DOHH2 (cell line): ENCODE measurements around the gene SUN3.

Experiments used
- H3F3A ChIP-seq: fragments of 200-600 bp; sonication (generic), shearing (Covaris generic); 2 replicates; pipeline ENCODE4 v1.6.0; 2016; ENCODE audit warnings: antibody characterized with exemption, mild to moderate bottlenecking; ENCODE audit not compliant: control insufficient read depth, insufficient read depth
- H3K27ac ChIP-seq: fragments of 200-600 bp; sonication (generic); 2 replicates; pipeline ENCODE4 v1.5.1; 2014; ENCODE audit warnings: low read depth, mild to moderate bottlenecking, low read length, moderate library complexity
- H3K27me3 ChIP-seq: fragments of 200-600 bp; sonication (generic); 2 replicates; pipeline ENCODE4 v1.6.1; 2014; ENCODE audit warnings: mild to moderate bottlenecking, low read length, mixed read lengths; ENCODE audit not compliant: control insufficient read depth
- H3K36me3 ChIP-seq: fragments of 200-600 bp; sonication (generic); 2 replicates; pipeline ENCODE4 v1.6.1; 2014; ENCODE audit warnings: mild to moderate bottlenecking, low read length, moderate library complexity, mixed read lengths; ENCODE audit not compliant: control insufficient read depth
- H3K4me1 ChIP-seq: fragments of 200-600 bp; sonication (generic); 2 replicates; pipeline ENCODE4 v1.6.1; 2014; ENCODE audit warnings: mild to moderate bottlenecking, low read length, mixed read lengths; ENCODE audit not compliant: control insufficient read depth
- H3K4me2 ChIP-seq: fragments of 200-600 bp; sonication (generic); 2 replicates; pipeline ENCODE4 v1.6.0; 2014; ENCODE audit warnings: mild to moderate bottlenecking, low read length, moderate library complexity
- H3K4me3 ChIP-seq: fragments of 200-600 bp; sonication (generic); 2 replicates; pipeline ENCODE4 v1.5.1; 2014; ENCODE audit warnings: mild to moderate bottlenecking, low read length, mixed read lengths
- H3K79me2 ChIP-seq: fragments of 200-600 bp; sonication (generic); 2 replicates; pipeline ENCODE4 v1.6.1; 2014; ENCODE audit warnings: mild to moderate bottlenecking, low read length, mixed read lengths; ENCODE audit not compliant: control insufficient read depth
- H3K9me2 ChIP-seq: fragments of 200-600 bp; sonication (generic); replicated peaks from 2 replicates; pipeline ENCODE4 v1.6.1; 2014; ENCODE audit warnings: mild to moderate bottlenecking, low read length, mixed read lengths; ENCODE audit not compliant: control insufficient read depth
- H3K9me3 ChIP-seq: fragments of 200-600 bp; sonication (generic); 2 replicates; pipeline ENCODE4 v1.6.1; 2014; ENCODE audit warnings: antibody characterized with exemption, low read length, mixed read lengths; ENCODE audit not compliant: control insufficient read depth, insufficient read depth
- H4K20me1 ChIP-seq: fragments of 200-600 bp; sonication (generic); 2 replicates; pipeline ENCODE4 v1.6.0; 2014; ENCODE audit warnings: low read depth, mild to moderate bottlenecking, antibody characterized with exemption, low read length, moderate library complexity; ENCODE audit not compliant: control insufficient read depth, insufficient read depth
- EZH2phosphoT487 ChIP-seq: fragments of 200-600 bp; sonication (generic); IDR thresholded peaks from 2 replicates; pipeline ENCODE4 v1.6.1; 2017; ENCODE audit warnings: borderline replicate concordance, mild to moderate bottlenecking, antibody characterized with exemption, low read length, moderate library complexity, mixed read lengths
- TF ChIP-seq, protein P1 (sequence below): fragments of 200-600 bp; sonication (generic); IDR thresholded peaks from one replicate; pipeline ENCODE4 v1.5.1; 2014; ENCODE audit warnings: antibody characterized with exemption, mild to moderate bottlenecking, low read depth, low read length; ENCODE audit not compliant: poor library complexity, severe bottlenecking

SUN3 gene

GRCh38 chr7:48031111-48031510 lies 2.2 kb upstream of the SUN3 start:
- H3K27me3 ChIP-seq = peaks cover 27% of the 10 kb centered on the region
- no peaks in the 10 kb centered on the region for H3K9me2 ChIP-seq
- no peak for TF ChIP-seq EZH2phosphoT487
- TF ChIP-seq, protein P1, sequence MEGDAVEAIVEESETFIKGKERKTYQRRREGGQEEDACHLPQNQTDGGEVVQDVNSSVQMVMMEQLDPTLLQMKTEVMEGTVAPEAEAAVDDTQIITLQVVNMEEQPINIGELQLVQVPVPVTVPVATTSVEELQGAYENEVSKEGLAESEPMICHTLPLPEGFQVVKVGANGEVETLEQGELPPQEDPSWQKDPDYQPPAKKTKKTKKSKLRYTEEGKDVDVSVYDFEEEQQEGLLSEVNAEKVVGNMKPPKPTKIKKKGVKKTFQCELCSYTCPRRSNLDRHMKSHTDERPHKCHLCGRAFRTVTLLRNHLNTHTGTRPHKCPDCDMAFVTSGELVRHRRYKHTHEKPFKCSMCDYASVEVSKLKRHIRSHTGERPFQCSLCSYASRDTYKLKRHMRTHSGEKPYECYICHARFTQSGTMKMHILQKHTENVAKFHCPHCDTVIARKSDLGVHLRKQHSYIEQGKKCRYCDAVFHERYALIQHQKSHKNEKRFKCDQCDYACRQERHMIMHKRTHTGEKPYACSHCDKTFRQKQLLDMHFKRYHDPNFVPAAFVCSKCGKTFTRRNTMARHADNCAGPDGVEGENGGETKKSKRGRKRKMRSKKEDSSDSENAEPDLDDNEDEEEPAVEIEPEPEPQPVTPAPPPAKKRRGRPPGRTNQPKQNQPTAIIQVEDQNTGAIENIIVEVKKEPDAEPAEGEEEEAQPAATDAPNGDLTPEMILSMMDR = no peak
- no peak overlapping the region for H3K27ac ChIP-seq
- H4K20me1 ChIP-seq = no peaks in the 10 kb centered on the region
- H3K79me2 ChIP-seq = no peaks in the 10 kb centered on the region
- no peaks in the 10 kb centered on the region for H3K4me1 ChIP-seq
- no peak overlapping the region for H3K4me2 ChIP-seq
- H3K9me3 ChIP-seq = no peaks in the 10 kb centered on the region
- H3K36me3 ChIP-seq = no peaks in the 10 kb centered on the region
- no peak overlapping the region for H3K4me3 ChIP-seq
- H3F3A ChIP-seq = no peaks in the 10 kb centered on the region

GRCh38 chr7:48025624-48026023 lies 3.3 kb downstream of the SUN3 start:
- H3K4me2 ChIP-seq = no peak overlapping the region
- H4K20me1 ChIP-seq = no peaks in the 10 kb centered on the region
- no peaks in the 10 kb centered on the region for H3F3A ChIP-seq
- H3K4me1 ChIP-seq = no peaks in the 10 kb centered on the region
- peaks cover 25% of the 10 kb centered on the region for H3K27me3 ChIP-seq
- H3K9me3 ChIP-seq = no peaks in the 10 kb centered on the region
- H3K27ac ChIP-seq = no peak overlapping the region
- TF ChIP-seq, protein P1 = no peak
- TF ChIP-seq EZH2phosphoT487 = no peak
- no peak overlapping the region for H3K4me3 ChIP-seq
- H3K79me2 ChIP-seq = no peaks in the 10 kb centered on the region
- no peaks in the 10 kb centered on the region for H3K36me3 ChIP-seq
- no peaks in the 10 kb centered on the region for H3K9me2 ChIP-seq

DNA sequence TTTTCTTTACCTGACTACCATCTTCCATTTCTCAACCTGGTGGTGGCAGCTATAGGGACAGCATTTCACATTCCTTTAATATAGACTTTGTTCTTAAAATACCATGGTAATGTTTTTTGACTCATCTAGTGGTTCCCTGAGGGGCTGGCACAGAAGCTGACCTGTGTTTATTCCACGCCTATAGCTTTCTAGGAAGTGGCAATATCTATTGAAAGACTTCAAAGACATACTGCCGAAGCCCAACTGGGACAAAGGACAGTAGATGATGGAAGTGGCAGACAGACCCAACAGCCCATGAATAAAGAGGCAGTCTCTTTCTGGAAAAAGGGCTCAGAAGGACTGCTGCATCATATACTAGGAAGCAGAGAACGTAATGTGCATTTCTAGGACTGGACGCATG lies 11.2 kb downstream of the SUN3 start:
- no peaks in the 10 kb centered on the region for H3K9me3 ChIP-seq
- H3F3A ChIP-seq = no peaks in the 10 kb centered on the region
- no peaks in the 10 kb centered on the region for H3K27me3 ChIP-seq
- H3K27ac ChIP-seq = no peak overlapping the region
- no peaks in the 10 kb centered on the region for H4K20me1 ChIP-seq
- H3K79me2 ChIP-seq = no peaks in the 10 kb centered on the region
- TF ChIP-seq EZH2phosphoT487 = no peak
- TF ChIP-seq, protein P1 = no peak
- H3K4me3 ChIP-seq = no peak overlapping the region
- H3K4me2 ChIP-seq = no peak overlapping the region
- H3K9me2 ChIP-seq = no peaks in the 10 kb centered on the region
- H3K4me1 ChIP-seq = no peaks in the 10 kb centered on the region
- H3K36me3 ChIP-seq = no peaks in the 10 kb centered on the region

- H3K27ac ChIP-seq = no peak overlapping the region
- no peaks in the 10 kb centered on the region for H3K9me2 ChIP-seq
- H3F3A ChIP-seq = no peaks in the 10 kb centered on the region
- no peak for TF ChIP-seq EZH2phosphoT487
- TF ChIP-seq, protein P1 = no peak
- no peaks in the 10 kb centered on the region for H3K9me3 ChIP-seq
- H3K27me3 ChIP-seq = no peaks in the 10 kb centered on the region
- no peaks in the 10 kb centered on the region for H4K20me1 ChIP-seq
- H3K36me3 ChIP-seq = no peaks in the 10 kb centered on the region
- H3K79me2 ChIP-seq = no peaks in the 10 kb centered on the region
- H3K4me2 ChIP-seq = no peak overlapping the region
- H3K4me1 ChIP-seq = no peaks in the 10 kb centered on the region
- H3K4me3 ChIP-seq = no peak overlapping the region
Measured at GRCh38 chr7:48016641-48017040, 12.3 kb downstream of the SUN3 start.
